Right kidney (tissue), 1 donor: ENCODE measurements around the gene SVOPL.

Source experiments
- DNase-seq: peaks from one replicate; pipeline ENCODE4 v3.0.0-alpha.2; 2016

The SVOPL gene

GRCh38 chr7:138556771-138557484 is 144.2 kb downstream of the SVOPL start:
- no peak for DNase-seq

DNA sequence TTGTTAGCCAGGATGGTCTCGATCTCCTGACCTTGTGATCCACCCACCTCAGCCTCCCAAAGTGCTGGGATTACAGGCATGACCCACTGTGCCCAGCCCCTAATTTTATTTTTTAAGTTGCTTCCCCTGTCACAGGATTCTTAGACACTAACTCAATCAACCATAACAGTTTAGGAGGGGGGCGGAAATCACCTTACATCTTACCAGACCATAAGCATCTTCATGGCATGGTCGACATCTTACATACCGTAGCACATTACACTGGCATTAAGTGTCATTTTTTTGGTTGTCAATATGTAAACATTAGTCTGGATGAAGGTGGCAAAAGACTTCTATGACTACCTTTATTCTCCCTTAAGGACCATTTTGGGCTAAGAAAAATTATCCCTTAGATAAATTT is 145.5 kb downstream of the SVOPL start:
- DNase-seq, result no peak

DNA sequence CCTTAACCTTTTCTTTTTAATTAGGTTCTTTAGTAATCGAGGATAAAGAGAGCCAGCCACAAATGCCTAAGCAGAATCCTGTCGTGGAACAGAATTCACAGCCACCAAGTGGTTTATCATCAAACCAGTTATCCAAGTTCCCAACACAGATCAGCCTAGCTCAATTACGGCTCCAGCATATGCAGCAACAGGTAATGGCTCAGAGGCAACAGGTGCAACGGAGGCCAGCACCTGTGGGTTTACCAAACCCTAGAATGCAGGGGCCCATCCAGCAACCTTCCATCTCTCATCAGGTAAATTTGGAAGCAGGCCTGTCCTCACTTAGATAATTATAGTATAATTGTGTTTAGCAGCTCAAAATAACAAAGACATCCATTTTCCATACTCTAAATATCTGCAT is 146.5 kb downstream of the SVOPL start:
- no peak for DNase-seq

DNA sequence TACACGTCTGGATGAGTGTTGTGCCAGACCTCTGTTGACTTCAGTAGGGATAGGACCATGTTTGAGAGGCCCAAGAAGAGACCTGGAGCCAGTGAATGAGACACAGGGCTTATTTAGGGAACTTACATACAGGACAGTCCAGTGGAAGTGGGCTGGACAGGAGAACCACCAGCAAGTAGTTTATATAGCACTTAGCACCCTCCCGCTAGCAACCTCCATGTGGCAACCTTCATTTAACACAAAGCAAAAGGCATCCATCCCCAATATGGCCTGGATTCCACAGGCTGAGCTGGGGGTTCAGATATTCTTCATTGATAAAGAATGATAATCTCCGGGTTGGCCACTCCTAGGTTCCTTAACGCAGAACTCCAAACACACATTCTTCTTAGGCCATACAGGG is 147.4 kb downstream of the SVOPL start:
- no peak for DNase-seq

DNA sequence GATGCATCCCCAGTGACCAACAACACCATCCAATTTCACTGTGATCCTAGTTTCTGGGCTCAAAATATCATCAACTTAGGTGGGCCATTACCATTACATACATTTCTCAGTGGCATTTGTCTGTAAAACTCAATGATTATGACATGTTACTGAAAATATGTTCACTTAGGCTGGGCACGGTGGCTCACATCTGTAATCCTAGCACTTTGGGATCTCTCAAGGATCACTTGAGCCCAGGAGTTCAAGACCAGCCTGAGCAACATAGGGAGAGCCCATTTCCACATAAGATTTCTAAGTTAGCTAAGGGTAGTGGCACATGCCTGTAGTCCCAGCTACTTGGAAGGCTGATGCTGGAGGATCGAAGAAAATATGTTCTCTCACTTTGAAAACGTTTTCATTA is 150.1 kb downstream of the SVOPL start:
- no peak for DNase-seq

DNA sequence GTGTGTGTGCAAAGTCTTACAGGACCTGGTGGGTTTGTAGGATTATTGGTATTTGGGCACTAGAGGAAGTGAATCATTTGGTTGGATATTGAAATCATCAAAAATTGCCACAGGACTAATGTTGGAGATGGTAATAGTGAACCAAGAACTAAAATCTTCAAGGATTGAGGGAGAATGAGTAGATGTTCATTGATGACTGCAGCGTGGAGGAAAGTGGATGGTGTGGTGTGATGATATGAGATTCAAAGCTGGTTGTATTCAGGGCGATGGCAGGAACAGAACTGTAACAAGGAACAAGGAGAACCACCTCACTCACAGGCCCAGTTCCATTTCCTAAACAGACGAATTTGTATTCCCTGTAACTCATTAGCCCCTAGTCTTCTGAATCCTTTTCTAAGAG is 150.8 kb downstream of the SVOPL start:
- no peak for DNase-seq

DNA sequence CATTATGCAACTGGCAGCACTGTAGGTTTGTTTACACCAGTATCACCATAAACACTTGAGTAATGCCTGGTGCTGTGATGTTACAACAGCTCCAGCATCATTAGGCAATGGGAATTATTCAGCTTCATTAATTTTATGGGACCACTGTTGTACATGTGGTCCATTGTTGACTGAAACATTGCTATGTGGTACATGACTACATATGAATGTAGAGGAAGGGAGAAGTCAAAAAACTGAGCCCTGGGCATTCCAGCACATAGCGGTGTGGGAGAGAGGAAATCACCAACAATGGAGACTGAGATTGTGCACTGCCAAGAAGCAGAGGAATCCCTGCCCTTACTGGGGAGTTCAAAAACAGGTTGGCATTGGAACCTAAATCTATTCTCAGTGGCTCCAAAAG is 152.1 kb downstream of the SVOPL start:
- DNase-seq, result no peak

DNA sequence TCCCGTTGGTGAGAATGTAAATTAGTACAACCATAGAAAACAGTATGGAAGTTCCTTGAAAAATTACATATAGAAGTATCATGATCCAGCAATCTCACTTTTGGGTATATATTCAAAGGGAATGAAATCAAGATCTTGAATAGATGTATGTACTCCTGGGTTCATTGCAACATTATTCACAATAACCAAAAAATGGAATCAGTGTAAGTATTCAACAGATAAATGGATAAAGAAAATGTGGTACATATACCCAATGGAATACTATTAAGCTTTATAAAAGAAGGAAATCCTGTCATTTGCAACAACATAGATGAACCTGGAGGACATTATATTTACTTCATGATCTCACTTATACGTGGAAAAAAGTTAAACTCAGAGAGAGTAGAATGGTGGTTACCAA is 154.3 kb downstream of the SVOPL start:
- no peak for DNase-seq

DNA sequence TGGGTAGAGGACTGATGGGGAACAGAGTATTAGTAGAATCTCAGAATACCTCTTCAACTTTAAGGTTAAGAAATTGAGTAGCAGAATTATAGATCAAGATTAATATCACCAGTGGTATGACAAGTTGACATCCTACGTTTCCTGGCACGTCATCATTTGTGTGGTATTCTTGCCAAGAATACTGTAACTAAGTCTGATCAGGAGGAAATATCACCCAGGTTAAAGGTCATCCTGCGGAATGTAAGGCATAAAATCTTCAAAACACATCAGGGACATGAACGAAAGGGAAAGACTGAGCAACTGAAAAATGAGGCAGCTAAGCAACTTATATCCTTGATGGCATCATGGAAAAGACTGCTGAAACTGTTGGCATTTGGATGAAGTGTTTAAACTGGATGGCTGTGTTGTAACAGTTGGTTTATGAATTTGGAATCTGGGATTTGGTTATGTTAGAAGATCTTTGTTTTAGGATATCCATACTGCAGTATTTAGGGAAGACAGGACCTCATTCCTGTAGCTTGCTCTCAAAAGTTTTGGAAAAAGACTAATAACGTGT is 155.0 kb downstream of the SVOPL start:
- no peak for DNase-seq

DNA sequence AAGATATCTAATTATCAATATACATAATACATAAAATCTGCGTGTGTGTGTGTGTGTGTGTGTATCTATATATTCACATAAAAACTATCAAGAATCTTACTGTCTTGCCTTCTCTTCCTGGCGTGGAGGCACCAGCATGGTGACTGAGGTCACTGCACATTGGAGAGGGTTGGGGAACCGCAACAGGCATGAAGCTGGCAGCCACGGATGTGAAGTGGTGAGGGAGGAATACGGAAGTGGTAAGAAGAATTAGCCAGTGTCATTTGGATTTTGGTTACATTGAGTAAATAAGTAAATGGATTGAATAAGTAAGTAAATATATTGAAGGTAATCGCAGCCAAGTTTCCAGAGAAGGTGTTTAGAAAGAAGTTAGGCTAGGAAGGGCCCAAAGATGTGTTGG is 156.0 kb downstream of the SVOPL start:
- no peak for DNase-seq
